OCI-LY7 (cell line): Measurements from ENCODE around the gene SMPD1. TPM values are rescaled to one million over a fixed set of nuclear protein-coding genes. Genes with fewer than 3 reads are reported as not detected.
A peak's percentile ranks its signal among the peaks of the same experiment; 100 is the strongest.

Experiments used
- BruUV-seq: library from RNA; stranded (reverse); fragments of 400-500 nt; replicated peaks from 2 replicates; lab custom pipeline; 2021; lab: Mats Ljungman, UMichigan
- CTCF ChIA-PET: fragments of 300-600 bp; sonication (Branson Sonifier 250); formaldehyde crosslinking; loops from one replicate; lab custom pipeline; 2022; ENCODE audit warnings: antibody characterized with exemption; ENCODE audit not compliant: unreplicated experiment; lab: Charles Lee
- POLR2A ChIA-PET: fragments of 300-600 bp; sonication (Branson Sonifier 250); formaldehyde crosslinking; loops from one replicate; lab custom pipeline; 2022; ENCODE audit warnings: antibody characterized with exemption; lab: Charles Lee
- DNase-seq: peaks from one replicate; pipeline ENCODE4 v3.0.0-alpha.2; 2015; ENCODE audit warnings: low spot score
- H2AFZ ChIP-seq: fragments of 200-600 bp; sonication (generic), shearing (Covaris generic); 2 replicates; pipeline ENCODE4 v1.6.1; 2014; ENCODE audit warnings: mild to moderate bottlenecking, antibody characterized with exemption, low read length, moderate library complexity
- H3K27ac ChIP-seq: fragments of 200-600 bp; sonication (generic); 2 replicates; pipeline ENCODE4 v1.5.1; 2014; ENCODE audit warnings: mixed run types, low read depth, mild to moderate bottlenecking, moderate library complexity, low read length, inconsistent platforms; ENCODE audit not compliant: poor library complexity, severe bottlenecking
- H3K36me3 ChIP-seq: fragments of 200-600 bp; sonication (generic); 2 replicates; pipeline ENCODE4 v1.6.1; 2014; ENCODE audit warnings: mild to moderate bottlenecking, antibody characterized with exemption, low read length, moderate library complexity, mixed read lengths; ENCODE audit not compliant: insufficient read depth
- H3K4me1 ChIP-seq: fragments of 200-600 bp; sonication (generic); 2 replicates; pipeline ENCODE4 v1.5.1; 2014; ENCODE audit warnings: mild to moderate bottlenecking, low read length; ENCODE audit not compliant: insufficient read depth, poor library complexity, severe bottlenecking
- H3K4me2 ChIP-seq: fragments of 200-600 bp; sonication (generic); 2 replicates; pipeline ENCODE4 v1.6.1; 2014; ENCODE audit warnings: mild to moderate bottlenecking, low read length
- H3K4me3 ChIP-seq: fragments of 200-600 bp; sonication (generic); 2 replicates; pipeline ENCODE4 v1.5.1; 2014; ENCODE audit warnings: mild to moderate bottlenecking, low read depth, low read length; ENCODE audit not compliant: poor library complexity, severe bottlenecking
- H3K79me2 ChIP-seq: fragments of 200-600 bp; sonication (generic); 2 replicates; pipeline ENCODE4 v1.6.1; 2016; ENCODE audit warnings: low read depth, mild to moderate bottlenecking, low read length, moderate library complexity, mixed read lengths; ENCODE audit not compliant: insufficient read depth
- H3K9me2 ChIP-seq: fragments of 200-600 bp; sonication (generic); 2 replicates; pipeline ENCODE4 v1.6.1; 2016; ENCODE audit warnings: mild to moderate bottlenecking, low read length, mixed read lengths; ENCODE audit not compliant: insufficient read depth
- H3K9me3 ChIP-seq: fragments of 200-600 bp; sonication (generic); 2 replicates; pipeline ENCODE4 v1.6.1; 2014; ENCODE audit warnings: mild to moderate bottlenecking, mixed run types, low read length, mixed read lengths
- H4K20me1 ChIP-seq: fragments of 200-600 bp; sonication (generic); 2 replicates; pipeline ENCODE4 v1.6.1; 2014; ENCODE audit warnings: mild to moderate bottlenecking, antibody characterized with exemption, low read length, moderate library complexity, mixed read lengths; ENCODE audit not compliant: insufficient read depth
- EZH2phosphoT487 ChIP-seq: fragments of 200-600 bp; sonication (generic); IDR thresholded peaks from 2 replicates; pipeline ENCODE4 v1.6.1; 2018; ENCODE audit warnings: low read depth, borderline replicate concordance, mild to moderate bottlenecking, mixed run types, antibody characterized with exemption, low read length, moderate library complexity, mixed read lengths
- intact Hi-C: fragments of 100-400 bp; cut with micrococcal nuclease; formaldehyde crosslinking; loops from one replicate; pipeline ENCODE4 v1.10.0; 2022; ENCODE audit not compliant: unreplicated experiment
- total RNA-seq, 2 experiments: library from RNA; depleted of rRNA in 1 of 2; stranded (reverse); fragments of >200 nt in 1 of 2; shearing (Covaris generic) in 1 of 2; gene quantifications; 2 replicates each; pipeline ENCODE4 v1.2.3, GENCODE V29; 2014 to 2022
- TF ChIP-seq, protein P1 (sequence below): fragments of 200-600 bp; sonication (generic); conservative IDR thresholded peaks from 2 replicates; pipeline ENCODE4 v1.5.1; 2014; ENCODE audit warnings: mild to moderate bottlenecking, antibody characterized with exemption, low read length, moderate library complexity, mixed read lengths

The SMPD1 gene
- total RNA-seq, 2 experiments from 2014 or later, result 5.1 to 11.9 TPM

GRCh38 chr11:6418557-6419008 lies 28.3 kb downstream of the SMPD1 start:
- Histone ChIP-seq H4K20me1 (no peaks in the 10 kb centered on the region), H3K4me2 (peak overlapping the region; percentile 74), H3K36me3 (no peaks in the 10 kb centered on the region), H3K4me3 (peak overlapping the region; percentile 87), H3K9me2 (no peaks in the 10 kb centered on the region), H3K79me2 (no peaks in the 10 kb centered on the region), H2AFZ (peak overlapping the region; percentile 84), H3K9me3 (no peaks in the 10 kb centered on the region), H3K27ac (no peak overlapping the region), H3K4me1 (peaks cover 36% of the 10 kb centered on the region)
- ChIA-PET POLR2A (interaction anchor here (1.0 to 3.5 kb wide), 10 partner anchors 9 to 63 kb away, joined by 3 to 21 read pairs (median 8); partner anchors contain the start of genes ARFIP2, SMPD1 and TIMM10B), CTCF (interaction anchor here (0.9 to 1.6 kb wide), 3 partner anchors 19 to 113 kb away, joined by 3 to 4 read pairs (median 4); no protein-coding TSS in a partner anchor)
- BruUV-seq, result no TSS peak
- intact Hi-C loops, result loop anchor here (1.0 kb wide), 1 partner anchor 16 kb away; no protein-coding TSS in a partner anchor
- DNase-seq, result no peak
- TF ChIP-seq EZH2phosphoT487, result no peak
- TF ChIP-seq, protein P1, sequence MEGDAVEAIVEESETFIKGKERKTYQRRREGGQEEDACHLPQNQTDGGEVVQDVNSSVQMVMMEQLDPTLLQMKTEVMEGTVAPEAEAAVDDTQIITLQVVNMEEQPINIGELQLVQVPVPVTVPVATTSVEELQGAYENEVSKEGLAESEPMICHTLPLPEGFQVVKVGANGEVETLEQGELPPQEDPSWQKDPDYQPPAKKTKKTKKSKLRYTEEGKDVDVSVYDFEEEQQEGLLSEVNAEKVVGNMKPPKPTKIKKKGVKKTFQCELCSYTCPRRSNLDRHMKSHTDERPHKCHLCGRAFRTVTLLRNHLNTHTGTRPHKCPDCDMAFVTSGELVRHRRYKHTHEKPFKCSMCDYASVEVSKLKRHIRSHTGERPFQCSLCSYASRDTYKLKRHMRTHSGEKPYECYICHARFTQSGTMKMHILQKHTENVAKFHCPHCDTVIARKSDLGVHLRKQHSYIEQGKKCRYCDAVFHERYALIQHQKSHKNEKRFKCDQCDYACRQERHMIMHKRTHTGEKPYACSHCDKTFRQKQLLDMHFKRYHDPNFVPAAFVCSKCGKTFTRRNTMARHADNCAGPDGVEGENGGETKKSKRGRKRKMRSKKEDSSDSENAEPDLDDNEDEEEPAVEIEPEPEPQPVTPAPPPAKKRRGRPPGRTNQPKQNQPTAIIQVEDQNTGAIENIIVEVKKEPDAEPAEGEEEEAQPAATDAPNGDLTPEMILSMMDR, result no peak

GRCh38 chr11:6419009-6419631 lies 28.8 kb downstream of the SMPD1 start, which contains the start of gene APBB1:
Gene APBB1, minus strand, starts transcription at chr11:6419094. Its CDS starts 7,747 bp downstream, at chr11:6411347.
- Histone ChIP-seq H3K79me2 (no peaks in the 10 kb centered on the region), H3K27ac (no peak within 1 kb of the TSS), H3K9me3 (no peaks in the 10 kb centered on the region), H3K4me2 (peak within 1 kb of the TSS; percentile 74), H3K4me3 (peak within 1 kb of the TSS; percentile 87), H3K9me2 (no peaks in the 10 kb centered on the region), H4K20me1 (no peaks in the 10 kb centered on the region), H3K4me1 (peaks cover 36% of the 10 kb centered on the region), H3K36me3 (no peaks in the 10 kb centered on the region), H2AFZ (peak within 1 kb of the TSS; percentile 84)
- CTCF ChIA-PET, result interaction anchor here (0.9 to 1.6 kb wide), 4 partner anchors 19 to 112 kb away, joined by 3 to 4 read pairs (median 4); no protein-coding TSS in a partner anchor
- POLR2A ChIA-PET, result interaction anchor here (0.7 to 3.5 kb wide), 13 partner anchors 8 to 62 kb away, joined by 3 to 21 read pairs (median 4); partner anchors contain the start of genes ARFIP2, SMPD1 and TIMM10B
- no TSS peak for BruUV-seq
- peak; percentile 81 for DNase-seq
- TF ChIP-seq, protein P1, result no peak
- TF ChIP-seq EZH2phosphoT487, result no peak
- intact Hi-C loops, result loop anchor here (1.0 kb wide), 1 partner anchor 17 kb away; no protein-coding TSS in a partner anchor
